Testis (tissue), 3 donors: Measurements from ENCODE around the gene JUNB. TPM values are rescaled to one million over a fixed set of nuclear protein-coding genes. Genes with fewer than 3 reads are reported as not detected.
A peak's percentile ranks its signal among the peaks of the same experiment; 100 is the strongest.
"Not testable (repeated sequence)": the region's sequence is repeated elsewhere in the genome, so short reads cannot be mapped to it uniquely, and the experiment has no call there.

ENCODE experiments used
- DNase-seq: peaks from one replicate; pipeline ENCODE4 v3.0.0-alpha.2; 2019
- H3K27ac ChIP-seq, 2 donors: fragments of 200-600 bp; sonication (generic); one replicate each; pipeline ENCODE4 v1.5.1; 2019
- H3K27me3 ChIP-seq: fragments of 200-600 bp; sonication (generic); one replicate; pipeline ENCODE4 v1.5.1; 2019
- H3K36me3 ChIP-seq: fragments of 200-600 bp; sonication (generic); one replicate; pipeline ENCODE4 v1.5.1; 2017; ENCODE audit warnings: low read depth; ENCODE audit errors: missing control alignments
- H3K4me1 ChIP-seq: fragments of 200-600 bp; sonication (generic); one replicate; pipeline ENCODE4 v1.5.1; 2019
- H3K4me3 ChIP-seq, 2 donors: fragments of 200-600 bp; sonication (generic); one replicate each; pipeline ENCODE4 v1.5.1; 2017 to 2019
- H3K9me3 ChIP-seq: fragments of 200-600 bp; sonication (generic); one replicate; pipeline ENCODE4 v1.5.1; 2017
- CTCF ChIP-seq, 3 experiments: fragments of 450-650 bp in 2 of 3; fragments of 200-600 bp in 1 of 3; sonication (generic) in 1 of 3; IDR thresholded peaks; one replicate each; pipeline ENCODE4 v1.5.1; 2016 to 2019; ENCODE audit warnings: antibody characterized with exemption in 3 of 3, mild to moderate bottlenecking in 2 of 3, moderate library complexity in 1 of 3
- POLR2A ChIP-seq: fragments of 450-650 bp; IDR thresholded peaks from one replicate; pipeline ENCODE4 v1.6.1; 2017; ENCODE audit warnings: antibody characterized with exemption, mild to moderate bottlenecking, moderate library complexity
- WGBS, 2 donors: methylation state at CpG; one replicate each; pipeline ENCODE4 v1.1.5; 2018; 5-methylcytosine and 5-hydroxymethylcytosine counted together
- intact Hi-C: fragments of 100-400 bp; cut with DNase I; formaldehyde crosslinking; loops from one replicate; pipeline ENCODE4 v1.15.1; 2023; ENCODE audit warnings: low total_unique reads
- polyA plus RNA-seq: library from polyadenylated mRNA; stranded (reverse); fragments of 350-450 nt; fragmentation: Illumina TruSeq; extraction: RNeasy Lipid Tissue Mini Kit (QIAGEN cat#74804); gene quantifications from one replicate; pipeline ENCODE4 v1.2.3, GENCODE V29; 2014; ENCODE audit warnings: low read depth, low replicate concordance; ENCODE audit not compliant: insufficient read depth
- total RNA-seq, 2 donors: library from RNA; depleted of rRNA; stranded (reverse); fragments of >200 nt; gene quantifications; one replicate each; pipeline ENCODE4 v1.2.3, GENCODE V29; 2016

The JUNB gene
- total and polyA plus RNA-seq, 3 donors from 2014 or later, result 54.5 to 143 (median 75.9) TPM

DNA sequence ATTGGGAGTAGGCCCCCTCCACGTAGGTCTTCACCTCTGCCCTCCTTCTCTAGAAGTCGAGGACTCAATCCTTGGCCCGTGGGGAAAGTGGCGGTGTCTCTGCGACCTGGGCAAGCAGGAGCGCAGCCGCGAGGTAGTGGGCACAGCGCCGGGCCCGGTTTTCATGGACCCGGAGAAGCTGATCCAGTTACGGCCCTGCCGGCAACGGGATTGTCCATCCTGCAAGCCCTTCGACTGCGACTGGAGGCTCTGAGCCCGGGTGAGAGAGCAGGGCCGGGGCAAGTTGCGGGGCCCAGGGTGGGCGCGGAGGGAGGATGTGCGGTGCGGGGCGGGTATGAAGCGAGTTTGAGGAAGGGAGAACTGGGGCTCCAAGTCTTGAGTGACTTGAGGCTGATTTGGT lies 12.8 kb downstream of the JUNB start:
- Histone ChIP-seq H3K4me1 (peaks cover 17% of the 10 kb centered on the region), H3K27me3 (no peaks in the 10 kb centered on the region), H3K27ac (no peak overlapping the region), H3K36me3 (no peaks in the 10 kb centered on the region), H3K9me3 (no peaks in the 10 kb centered on the region), H3K4me3 (no peak overlapping the region)
- TF ChIP-seq CTCF (IDR thresholded peaks at IDR 0.05) (no peak), POLR2A (no peak)
- intact Hi-C loops, result no loop called here
- no peak for DNase-seq
- 62 to 74% methylated on average over 12 to 26 of the region's 26 CpGs for WGBS, 2 donors

DNA sequence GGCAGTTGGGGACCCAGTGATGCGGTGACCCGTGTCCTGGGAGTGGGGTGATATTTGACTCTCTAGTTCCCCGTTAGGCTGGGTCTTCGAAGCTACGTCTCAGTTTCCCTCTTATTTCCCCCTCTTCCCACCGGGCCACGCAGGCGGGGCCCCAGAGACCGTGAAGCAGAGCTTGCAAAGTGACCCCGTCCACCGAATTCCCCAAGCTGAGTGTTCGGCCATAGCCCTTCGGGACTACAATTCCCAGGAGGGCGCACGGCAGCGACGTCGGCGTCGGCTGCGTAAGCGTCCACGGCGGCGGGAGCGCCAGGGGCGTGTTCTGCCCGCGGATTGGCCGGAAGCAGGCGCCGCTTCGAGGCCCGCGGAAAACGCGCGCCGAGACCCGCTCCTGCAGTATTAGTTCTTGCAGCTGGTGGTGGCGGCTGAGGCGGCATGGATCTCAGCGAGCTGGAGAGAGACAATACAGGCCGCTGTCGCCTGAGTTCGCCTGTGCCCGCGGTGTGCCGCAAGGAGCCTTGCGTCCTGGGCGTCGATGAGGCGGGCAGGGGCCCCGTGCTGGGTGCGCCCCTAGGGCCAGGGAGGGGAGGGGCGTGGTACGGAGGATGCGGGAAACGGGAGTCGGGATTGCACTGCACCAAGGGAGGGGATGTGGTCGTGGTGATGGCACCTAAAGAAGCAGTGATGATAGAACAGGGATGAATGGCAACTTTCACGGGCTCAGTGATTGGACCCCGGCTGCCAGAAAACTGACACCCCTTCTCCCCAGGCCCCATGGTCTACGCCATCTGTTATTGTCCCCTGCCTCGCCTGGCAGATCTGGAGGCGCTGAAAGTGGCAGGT lies 15.2 kb downstream of the JUNB start, which contains the start of gene RNASEH2A:
RNASEH2A (plus strand) TSS at position 343 of the 840 bp plus-strand sequence; CDS start at position 433, 90 bp downstream.
- Histone ChIP-seq H3K36me3 (no peaks in the 10 kb centered on the region), H3K27me3 (no peaks in the 10 kb centered on the region), H3K9me3 (no peaks in the 10 kb centered on the region), H3K4me3 (peak within 1 kb of the TSS; percentile 49 to 70), H3K4me1 (peaks cover 7% of the 10 kb centered on the region), H3K27ac (no peak within 1 kb of the TSS)
- peak; percentile 94 for DNase-seq
- TF ChIP-seq POLR2A (no peak), CTCF (IDR thresholded peaks at IDR 0.05) (no peak)
- intact Hi-C loops, result no loop called here
- WGBS, 2 donors, result 4 to 12% methylated on average over 13 to 66 of the region's 66 CpGs

DNA sequence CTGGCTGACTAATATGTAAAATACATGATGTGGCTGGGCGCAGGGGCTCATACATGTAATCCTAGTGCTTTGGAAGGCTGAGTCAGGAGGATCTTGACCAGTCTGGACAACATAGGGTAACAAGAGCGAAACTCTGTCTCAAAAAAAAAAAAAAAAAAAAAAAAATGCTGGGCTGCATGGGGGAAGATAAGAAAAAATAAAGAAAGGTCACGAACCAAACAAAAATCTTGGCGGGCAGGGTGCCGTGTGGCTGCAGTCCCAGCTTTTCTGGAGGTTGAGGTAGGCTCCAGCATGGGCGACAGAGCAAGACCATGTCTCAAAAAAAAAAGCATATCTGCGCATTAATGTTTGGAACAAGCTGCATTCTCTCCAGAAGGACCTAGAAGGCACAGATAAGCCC lies 23.8 kb downstream of the JUNB start:
- no peak for DNase-seq
- Histone ChIP-seq H3K36me3 (no peaks in the 10 kb centered on the region), H3K27ac (no peak overlapping the region), H3K9me3 (no peaks in the 10 kb centered on the region), H3K4me1 (no peaks in the 10 kb centered on the region), H3K4me3 (no peak overlapping the region), H3K27me3 (no peaks in the 10 kb centered on the region)
- no peak for TF ChIP-seq POLR2A
- no peak for TF ChIP-seq CTCF (IDR thresholded peaks at IDR 0.05)
- intact Hi-C loops, result no loop called here
- WGBS, 2 donors, result 91 to 97% methylated on average over 7 of the region's 7 CpGs

- H3K36me3 ChIP-seq, DNase-seq, H3K27ac ChIP-seq, intact Hi-C loops, H3K4me3 ChIP-seq, H3K9me3 ChIP-seq, H3K27me3 ChIP-seq, H3K4me1 ChIP-seq: not testable (repeated sequence)
- 90 to 95% methylated on average over 6 of the region's 6 CpGs for WGBS, 2 donors
Observed at GRCh38 chr19:12817188-12817587, 25.9 kb downstream of the JUNB start.

- intact Hi-C loops, H3K36me3 ChIP-seq, H3K27ac ChIP-seq, H3K27me3 ChIP-seq, H3K4me3 ChIP-seq, H3K9me3 ChIP-seq, H3K4me1 ChIP-seq, DNase-seq: not testable (repeated sequence)
- WGBS, 2 donors, result 91 to 94% methylated on average over 11 of the region's 11 CpGs
Observed at GRCh38 chr19:12817810-12818209, 26.5 kb downstream of the JUNB start.

DNA sequence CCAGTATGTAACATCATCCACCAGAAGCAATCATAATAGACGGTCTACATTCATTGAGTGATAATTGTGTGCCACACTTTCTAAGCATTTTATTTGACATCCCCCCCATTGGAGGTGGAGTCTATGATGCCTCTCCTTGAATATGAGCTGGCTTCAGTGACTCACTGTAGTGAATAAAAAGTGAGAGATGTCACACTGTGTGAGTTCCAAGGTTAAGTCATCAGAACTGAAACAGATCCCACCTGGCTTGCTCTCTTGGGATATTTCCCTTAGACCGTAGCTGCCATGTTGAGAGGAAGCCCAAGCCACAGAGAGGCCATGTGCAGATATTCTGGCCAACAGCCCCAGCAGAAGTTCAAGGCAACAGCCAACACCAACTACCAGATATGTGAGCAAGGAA lies 30.5 kb downstream of the JUNB start:
- no peaks in the 10 kb centered on the region for H3K27me3 ChIP-seq
- no peak overlapping the region for H3K27ac ChIP-seq
- no peaks in the 10 kb centered on the region for H3K9me3 ChIP-seq
- DNase-seq, result no peak
- 94 to 97% methylated on average over 2 of the region's 2 CpGs for WGBS, 2 donors
- H3K4me1 ChIP-seq, result no peaks in the 10 kb centered on the region
- intact Hi-C loops, result no loop called here
- H3K36me3 ChIP-seq, result no peaks in the 10 kb centered on the region
- H3K4me3 ChIP-seq, result no peak overlapping the region
- no peak for TF ChIP-seq POLR2A
- no peak for TF ChIP-seq CTCF (IDR thresholded peaks at IDR 0.05)
